Right atrium auricular region (tissue), 2 donors: Measurements from ENCODE around the gene RAB14. TPM values are rescaled to one million over a fixed set of nuclear protein-coding genes. Genes with fewer than 3 reads are reported as not detected.

Experiments used
- DNase-seq: peaks from one replicate; pipeline ENCODE4 v3.0.0-alpha.2; 2019; ENCODE audit warnings: low spot score
- H3K27ac ChIP-seq, 2 donors: fragments of 200-600 bp; sonication (generic); 1 replicate in 1 of 2; 2 replicates in 1 of 2; pipeline ENCODE4 v1.5.1; 2016 to 2019
- H3K27me3 ChIP-seq, 2 donors: fragments of 200-600 bp; sonication (generic); one replicate each; pipeline versions ENCODE4 v1.5.1 to v1.6.0; 2017 to 2019
- H3K36me3 ChIP-seq: fragments of 200-600 bp; sonication (generic); one replicate; pipeline ENCODE4 v1.5.1; 2016
- H3K4me1 ChIP-seq, 2 donors: fragments of 200-600 bp; sonication (generic); one replicate each; pipeline versions ENCODE4 v1.5.1 to v1.6.0; 2017 to 2019
- H3K4me3 ChIP-seq, 2 donors: fragments of 200-600 bp; sonication (generic); 1 replicate in 1 of 2; 2 replicates in 1 of 2; pipeline ENCODE4 v1.5.1; 2017 to 2019; ENCODE audit warnings: mild to moderate bottlenecking in 1 of 2, moderate library complexity in 1 of 2
- H3K9me3 ChIP-seq, 2 donors: fragments of 200-600 bp; sonication (generic); one replicate each; pipeline ENCODE4 v1.5.1; 2019
- CTCF ChIP-seq, 2 donors: fragments of 200-600 bp; sonication (generic); IDR thresholded peaks; one replicate each; pipeline ENCODE4 v1.5.1; 2019; ENCODE audit warnings: antibody characterized with exemption in 2 of 2
- total RNA-seq, 2 donors: library from RNA; depleted of rRNA; stranded (reverse); fragments of >200 nt; gene quantifications; one replicate each; pipeline ENCODE4 v1.1.0, GENCODE V29; 2016

RAB14 gene
- total RNA-seq, 2 donors from 2014 or later = 26.8 to 27.8 TPM

GRCh38 chr9:121240472-121241135 lies 38.9 kb upstream of the RAB14 start:
- Histone ChIP-seq H3K9me3 (peaks cover 0 to 5% of the 10 kb centered on the region in 2 donors), H3K27ac (no peak overlapping the region), H3K36me3 (no peaks in the 10 kb centered on the region), H3K4me3 (no peak overlapping the region), H3K4me1 (no peaks in the 10 kb centered on the region), H3K27me3 (no peaks in the 10 kb centered on the region)
- TF ChIP-seq CTCF (IDR thresholded peaks at IDR 0.05) = no peak
- DNase-seq = no peak

GRCh38 chr9:121239851-121240250 lies 38.2 kb upstream of the RAB14 start:
- no peak for DNase-seq
- Histone ChIP-seq H3K27me3 (no peaks in the 10 kb centered on the region), H3K4me1 (no peaks in the 10 kb centered on the region), H3K27ac (no peak overlapping the region), H3K36me3 (no peaks in the 10 kb centered on the region), H3K9me3 (peaks cover 0 to 5% of the 10 kb centered on the region in 2 donors), H3K4me3 (no peak overlapping the region)
- no peak for TF ChIP-seq CTCF (IDR thresholded peaks at IDR 0.05)

GRCh38 chr9:121239071-121239470 lies 37.4 kb upstream of the RAB14 start:
- Histone ChIP-seq H3K36me3 (no peaks in the 10 kb centered on the region), H3K4me1 (no peaks in the 10 kb centered on the region), H3K27ac (no peak overlapping the region), H3K27me3 (no peaks in the 10 kb centered on the region), H3K9me3 (no peaks in the 10 kb centered on the region), H3K4me3 (no peak overlapping the region)
- TF ChIP-seq CTCF (IDR thresholded peaks at IDR 0.05) = no peak
- DNase-seq = no peak

GRCh38 chr9:121237916-121238315 lies 36.2 kb upstream of the RAB14 start:
- Histone ChIP-seq H3K27ac (no peak overlapping the region), H3K4me3 (no peak overlapping the region), H3K36me3 (no peaks in the 10 kb centered on the region), H3K27me3 (no peaks in the 10 kb centered on the region), H3K4me1 (no peaks in the 10 kb centered on the region), H3K9me3 (no peaks in the 10 kb centered on the region)
- TF ChIP-seq CTCF (IDR thresholded peaks at IDR 0.05) = no peak
- no peak for DNase-seq

GRCh38 chr9:121235512-121235911 lies 33.8 kb upstream of the RAB14 start:
- no peak for DNase-seq
- Histone ChIP-seq H3K36me3 (no peaks in the 10 kb centered on the region), H3K4me1 (no peaks in the 10 kb centered on the region), H3K27me3 (no peaks in the 10 kb centered on the region), H3K27ac (no peak overlapping the region), H3K4me3 (no peak overlapping the region), H3K9me3 (no peaks in the 10 kb centered on the region)
- TF ChIP-seq CTCF (IDR thresholded peaks at IDR 0.05) = no peak

- no peaks in the 10 kb centered on the region for H3K4me1 ChIP-seq
- TF ChIP-seq CTCF (IDR thresholded peaks at IDR 0.05) = no peak
Observed at GRCh38 chr9:121234832-121235161, 33.1 kb upstream of the RAB14 start.

More at GRCh38 chr9:121234832-121235161, 33.1 kb upstream of the RAB14 start:
- no peak overlapping the region for H3K4me3 ChIP-seq
- DNase-seq = no peak
- no peaks in the 10 kb centered on the region for H3K27me3 ChIP-seq
- H3K36me3 ChIP-seq = no peaks in the 10 kb centered on the region
- H3K9me3 ChIP-seq = no peaks in the 10 kb centered on the region
- H3K27ac ChIP-seq = no peak overlapping the region
